ENCODE measurements around the gene TLE6.
"Not testable (repeated sequence)": the region's sequence is repeated elsewhere in the genome, so short reads cannot be mapped to it uniquely, and the experiment has no call there.

The TLE6 gene

DNA sequence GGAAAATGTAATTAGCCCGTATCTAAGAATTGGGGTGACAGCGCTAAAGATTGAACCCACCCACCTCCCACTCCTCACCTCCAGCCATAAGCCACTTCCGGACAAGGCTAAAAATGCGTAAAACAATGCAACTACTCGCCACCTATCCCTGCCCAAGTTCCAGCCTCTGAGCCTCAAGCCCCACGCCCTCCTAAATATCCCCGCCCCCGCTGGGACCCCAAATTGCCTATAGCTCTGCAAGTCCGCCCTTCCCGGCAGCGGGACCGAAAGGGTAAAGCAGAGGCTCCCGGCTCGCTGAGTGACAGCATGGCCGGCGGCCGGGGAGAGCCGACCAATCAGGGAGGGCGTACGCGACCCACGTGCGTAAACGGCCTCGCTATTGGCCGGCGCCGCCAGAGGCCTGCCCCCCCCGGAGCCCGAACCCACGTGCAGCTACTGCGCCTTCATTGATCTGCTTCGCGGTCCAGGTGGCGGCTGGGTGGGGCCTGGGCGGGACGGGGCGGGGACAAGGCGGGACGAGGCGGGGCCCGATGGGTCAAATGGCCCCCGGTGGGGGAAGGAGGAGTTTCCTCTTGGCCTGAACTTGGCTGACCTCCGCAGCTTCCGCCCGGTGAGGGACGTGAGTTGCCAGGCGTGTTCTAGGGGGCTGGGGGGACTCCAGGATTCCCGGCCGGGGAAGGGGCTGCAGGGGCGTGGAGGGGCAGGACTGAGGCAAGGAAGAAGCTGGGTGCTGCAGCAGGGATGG is at the start of gene TLE6:
Gene TLE6 (plus strand): TSS at position 564 of the 745 bp plus-strand sequence. CDS start 670 bp downstream, outside the sequence.
- DNase-seq (ENCODE audit: low read depth in 2 of 2, low spot score in 1 of 2), result peak; percentile 72 to 88

DNA sequence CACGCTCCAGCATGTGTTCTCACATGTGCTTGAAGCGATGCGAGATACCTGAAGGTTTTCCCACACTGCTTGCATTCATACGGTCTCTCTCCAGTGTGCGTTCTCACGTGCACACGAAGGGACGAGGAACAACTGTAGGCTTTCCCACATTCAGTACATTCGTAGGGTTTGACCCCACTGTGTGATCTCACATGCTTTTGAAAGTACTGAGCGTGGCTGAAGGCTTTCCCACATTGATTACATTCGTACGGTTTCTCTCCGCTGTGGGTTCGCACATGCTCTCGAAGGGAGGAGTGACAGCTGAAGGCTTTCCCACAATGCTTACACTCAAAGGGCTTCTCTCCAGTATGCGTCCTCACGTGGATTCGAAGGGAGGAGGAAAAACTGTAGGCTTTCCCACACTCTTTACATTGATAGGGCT is 43.9 kb upstream of the TLE6 start:
- no peak for DNase-seq (ENCODE audit: low read depth in 2 of 2, low spot score in 1 of 2)

DNA sequence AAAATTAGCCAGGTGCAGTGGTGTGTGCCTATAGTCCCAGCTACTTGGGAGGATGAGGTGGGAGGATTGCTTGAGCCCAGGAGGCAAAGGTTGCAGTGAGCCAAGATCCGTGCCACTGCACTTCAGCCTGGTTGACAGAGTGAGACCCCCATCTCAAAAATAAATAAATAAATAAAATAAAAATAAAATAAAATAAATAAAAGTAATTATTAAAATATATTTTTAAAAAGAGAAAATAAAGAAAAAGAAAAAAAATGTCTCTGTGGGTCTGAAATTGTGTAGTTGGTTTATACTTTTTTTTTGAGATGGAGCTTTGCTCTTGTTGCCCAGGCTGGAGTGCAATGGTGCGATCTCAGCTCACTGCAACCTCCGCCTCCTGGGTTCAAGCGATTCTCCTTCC is 41.5 kb upstream of the TLE6 start:
- DNase-seq (ENCODE audit: low read depth in 2 of 2, low spot score in 1 of 2), result not testable (repeated sequence)

DNA sequence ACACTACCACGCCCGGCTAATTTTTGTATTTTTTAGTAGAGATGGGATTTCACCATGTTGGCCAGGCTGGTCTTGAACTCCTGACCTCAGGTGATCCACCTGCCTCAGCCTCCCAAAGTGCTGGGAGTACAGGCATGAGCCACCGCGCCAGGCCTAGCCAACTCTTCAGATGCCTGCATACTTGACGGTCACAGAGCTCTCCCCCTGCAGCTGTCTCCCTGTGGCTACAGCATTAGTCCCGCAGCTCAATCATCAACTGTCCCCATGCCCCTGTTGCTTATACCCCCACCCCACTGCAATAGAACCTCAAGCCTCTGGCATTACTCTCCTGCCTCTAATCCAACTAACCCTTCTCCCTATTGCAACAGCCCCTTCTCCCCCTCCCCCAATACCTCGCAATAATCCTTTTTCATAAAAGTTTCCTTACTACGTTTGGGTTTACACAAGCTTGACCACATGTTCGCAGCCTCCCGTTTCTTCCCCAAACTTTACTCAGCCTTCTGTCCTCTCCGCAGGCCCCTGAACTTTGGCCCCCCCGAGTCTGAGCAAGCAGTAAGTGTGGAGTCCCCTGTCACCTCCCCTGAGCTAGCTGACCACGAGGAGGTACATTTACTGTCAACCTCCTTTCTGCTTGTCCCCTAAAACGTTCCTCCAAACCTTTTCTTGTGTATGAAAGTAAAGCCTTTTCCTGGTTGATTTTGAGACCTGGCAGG is 34.3 kb upstream of the TLE6 start:
- no peak for DNase-seq (ENCODE audit: low read depth in 2 of 2, low spot score in 1 of 2)

DNA sequence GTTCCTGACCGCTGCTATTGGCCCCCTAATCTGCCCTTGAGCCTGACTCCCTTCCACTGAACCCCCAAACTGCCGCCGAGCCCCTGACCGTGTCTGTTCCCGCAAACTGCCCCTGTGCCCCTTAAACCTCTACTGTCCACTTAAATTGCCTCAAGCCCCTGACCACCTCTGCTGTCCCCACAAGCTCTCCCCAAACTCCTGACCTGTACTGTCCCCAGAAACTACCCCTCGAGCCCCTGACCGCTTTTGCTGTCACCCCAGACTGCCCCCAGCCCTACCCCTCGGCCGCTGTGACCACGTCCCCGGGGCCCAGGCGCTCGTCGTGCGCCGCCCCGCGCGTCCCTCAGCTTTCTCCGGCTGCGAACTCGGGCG is 33.0 kb upstream of the TLE6 start:
- no peak for DNase-seq (ENCODE audit: low read depth in 2 of 2, low spot score in 1 of 2)

DNA sequence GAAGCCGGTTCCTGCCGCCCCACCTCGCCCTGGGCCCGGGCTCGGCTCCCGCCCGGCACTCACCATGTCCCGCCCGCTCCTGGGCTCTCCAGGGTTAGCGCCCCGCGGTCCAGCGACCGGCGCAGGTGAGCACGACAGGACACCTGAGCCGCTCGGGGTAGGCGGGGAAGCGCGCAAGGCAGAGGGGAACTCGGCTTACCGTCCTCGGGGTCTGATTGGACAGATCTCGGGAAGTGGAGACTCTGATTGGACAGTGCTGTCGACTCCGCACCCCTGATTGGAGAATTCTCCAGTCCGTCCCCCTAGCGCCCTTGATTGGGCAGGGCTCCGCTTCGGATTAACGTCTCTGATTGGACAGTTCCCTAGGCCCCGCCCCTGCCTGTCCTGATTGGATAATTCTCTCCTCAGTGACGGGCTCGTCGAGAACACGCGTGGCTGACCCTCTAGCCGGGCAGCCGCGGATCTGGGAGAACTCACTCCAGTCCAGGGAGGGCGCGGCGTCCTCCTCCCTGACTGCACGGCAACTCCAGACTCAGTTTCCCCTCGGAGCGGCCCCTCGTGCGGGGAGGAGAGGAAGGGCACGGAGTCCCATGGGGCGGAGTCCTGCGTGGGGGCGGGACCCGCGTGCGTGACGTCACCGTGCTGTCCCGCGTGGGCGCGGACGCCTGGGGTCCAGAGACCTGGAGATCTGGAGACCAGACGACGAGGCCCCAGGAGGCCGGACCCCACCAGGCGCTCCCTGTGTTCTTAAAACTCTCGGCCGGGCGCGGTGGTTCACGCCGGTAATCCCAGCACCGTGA is 32.4 kb upstream of the TLE6 start, which contains the start of gene ZNF77:
Gene ZNF77 (minus strand): TSS at position 197 of the 800 bp plus-strand sequence. CDS start 131 bp downstream, at position 66.
- peak; percentile 97 to 99 for DNase-seq (ENCODE audit: low read depth in 2 of 2, low spot score in 1 of 2)

DNA sequence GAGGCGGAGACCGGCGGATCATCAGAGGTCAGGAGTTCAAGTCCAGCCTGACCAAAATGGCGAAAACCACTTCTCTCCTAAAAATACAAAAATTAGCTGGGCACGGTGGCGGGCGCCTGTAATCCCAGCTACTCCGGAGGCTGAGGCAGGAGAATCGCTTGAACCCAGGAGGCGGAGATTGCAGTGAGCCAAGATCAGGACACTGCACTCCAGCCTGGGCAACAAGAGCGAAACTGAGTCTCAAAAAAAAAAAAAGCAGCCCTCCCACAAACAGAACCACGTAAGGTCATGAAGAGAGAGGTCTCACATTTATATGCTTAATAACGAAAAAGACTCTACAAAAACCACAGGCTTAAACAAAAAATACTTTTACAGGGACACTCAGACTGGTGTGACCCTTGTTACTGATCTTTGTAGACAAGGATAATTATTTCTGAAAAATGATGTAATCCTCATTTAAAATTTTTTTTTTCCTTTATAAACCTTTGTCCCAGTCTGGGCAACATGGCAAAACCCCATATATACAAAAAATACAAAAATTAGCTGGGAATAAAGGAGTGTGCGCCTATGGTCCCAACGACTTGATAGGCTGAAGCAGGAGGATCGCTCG is 31.7 kb upstream of the TLE6 start:
- no peak for DNase-seq (ENCODE audit: low read depth in 2 of 2, low spot score in 1 of 2)

DNA sequence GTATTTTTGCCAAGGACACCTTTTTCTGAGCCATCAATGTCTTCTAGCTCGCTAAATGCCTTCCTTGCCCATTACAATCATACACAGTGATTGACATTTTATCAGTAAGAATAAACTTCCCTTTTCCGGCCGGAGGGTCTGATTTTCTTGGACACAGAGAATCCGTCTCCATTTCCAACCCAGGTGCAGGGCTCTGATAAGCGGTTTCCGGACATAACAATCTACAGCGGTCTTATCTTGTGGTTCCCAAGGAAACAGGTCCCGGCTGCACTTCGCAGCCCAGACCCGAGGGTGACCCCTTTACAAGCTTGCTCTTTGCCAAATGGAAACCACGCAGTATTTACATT is 27.5 kb upstream of the TLE6 start:
- DNase-seq (ENCODE audit: low read depth in 2 of 2, low spot score in 1 of 2), result no peak

DNA sequence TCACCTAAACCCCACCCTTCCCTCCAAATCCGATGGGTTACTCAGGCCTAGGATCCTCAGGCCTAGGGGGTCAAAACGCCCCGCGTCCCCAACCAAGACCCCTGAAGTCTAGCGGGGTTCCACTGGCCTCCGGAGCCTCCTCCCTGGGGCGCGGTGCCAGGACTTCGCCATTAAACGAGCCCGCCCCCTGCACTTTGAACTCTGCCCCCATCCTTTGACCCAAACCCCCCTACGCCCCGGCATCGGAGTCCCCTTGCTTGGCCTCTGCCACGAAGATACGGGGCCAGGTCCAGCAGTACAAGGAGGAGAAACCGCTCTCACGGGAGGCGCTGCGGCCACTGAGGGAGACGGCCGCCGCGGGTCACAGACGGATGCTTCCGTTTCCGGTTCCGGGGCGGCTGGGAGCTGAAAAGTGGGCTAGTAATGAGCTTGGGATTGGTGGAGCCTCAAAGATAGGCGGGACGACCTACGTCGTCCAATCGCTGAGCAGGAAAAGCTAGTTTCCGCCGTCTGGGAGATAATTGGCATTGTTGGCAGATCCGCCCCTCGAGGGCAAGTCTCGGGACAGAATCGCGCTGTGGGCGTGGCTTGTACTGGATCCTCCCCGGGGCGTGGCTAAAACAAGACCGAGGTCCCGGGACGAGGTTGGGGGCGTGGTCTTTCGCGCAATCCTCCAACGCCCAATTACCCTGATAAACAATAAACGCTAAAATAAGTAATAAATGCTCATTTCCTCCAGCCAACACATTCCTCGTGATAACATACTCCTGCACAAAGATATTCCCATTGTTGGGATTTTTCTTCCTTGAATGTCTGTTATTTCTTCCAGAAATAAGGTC is 26.9 kb upstream of the TLE6 start:
- peak; percentile 100 for DNase-seq (ENCODE audit: low read depth in 2 of 2, low spot score in 1 of 2)

DNA sequence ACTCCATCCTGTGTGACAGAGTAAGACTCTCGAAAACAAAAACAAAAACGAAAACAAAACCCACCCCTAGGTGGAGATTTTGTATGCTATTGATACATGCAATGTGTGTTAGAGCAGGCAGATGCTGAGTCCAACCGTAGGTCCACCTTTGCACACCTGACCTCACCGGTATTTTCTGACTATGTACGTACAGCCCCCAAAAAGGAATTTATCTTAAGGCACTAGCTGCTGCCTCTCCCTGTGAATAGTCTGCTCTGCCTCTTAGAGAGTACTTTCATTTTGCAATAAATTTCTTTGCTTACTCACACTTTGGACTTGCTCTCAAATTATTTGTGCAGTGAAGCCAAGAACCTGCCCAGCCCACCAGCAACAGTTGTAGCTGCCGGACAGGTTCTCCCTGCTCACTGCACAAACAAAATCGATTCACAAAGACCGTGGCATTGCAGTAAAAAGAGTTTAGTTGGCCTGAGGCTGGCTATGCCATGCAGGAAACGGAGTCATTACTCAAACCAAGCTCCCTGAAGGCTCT is 24.3 kb upstream of the TLE6 start:
- no peak for DNase-seq (ENCODE audit: low read depth in 2 of 2, low spot score in 1 of 2)

DNA sequence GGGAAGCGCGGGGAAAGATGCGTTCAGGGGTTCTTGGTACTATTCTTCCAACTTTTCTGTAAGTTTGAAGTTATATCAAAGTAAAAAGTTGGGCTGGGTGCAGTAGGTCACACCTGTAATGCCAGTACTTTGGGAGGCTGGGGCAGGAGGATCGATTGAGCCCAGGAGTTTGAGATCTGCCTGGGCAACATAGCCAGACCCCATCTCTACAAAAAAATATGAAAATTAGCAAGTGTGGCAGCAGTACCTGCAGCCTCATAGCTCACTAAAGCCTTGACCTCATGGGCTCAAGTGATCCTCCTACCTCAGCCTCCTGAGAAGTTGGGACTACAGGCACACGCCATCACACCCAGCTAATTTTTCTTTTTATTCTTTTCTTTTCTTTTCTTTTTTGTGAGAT is 20.2 kb upstream of the TLE6 start:
- no peak for DNase-seq (ENCODE audit: low read depth in 2 of 2, low spot score in 1 of 2)

DNA sequence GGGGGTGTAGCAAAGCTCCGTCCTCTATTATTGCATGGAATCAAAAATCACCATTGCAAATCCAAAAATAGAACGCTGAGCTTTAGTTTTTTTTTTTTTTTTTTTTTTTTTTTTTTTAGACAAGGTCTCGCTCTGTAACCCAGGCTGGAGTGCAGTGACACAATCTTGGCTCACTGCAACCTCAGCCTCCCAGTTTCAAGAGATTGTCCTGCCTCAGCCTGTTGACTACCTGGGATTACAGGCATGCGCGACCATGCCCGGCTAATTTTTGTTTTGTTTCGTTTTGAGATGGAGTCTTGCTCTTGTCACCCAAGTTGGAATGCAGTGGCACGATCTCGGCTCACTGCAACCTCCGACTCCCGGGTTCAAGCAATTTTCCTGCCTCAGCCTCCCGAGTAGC is 17.2 kb upstream of the TLE6 start:
- DNase-seq (ENCODE audit: low read depth in 2 of 2, low spot score in 1 of 2), result no peak

DNA sequence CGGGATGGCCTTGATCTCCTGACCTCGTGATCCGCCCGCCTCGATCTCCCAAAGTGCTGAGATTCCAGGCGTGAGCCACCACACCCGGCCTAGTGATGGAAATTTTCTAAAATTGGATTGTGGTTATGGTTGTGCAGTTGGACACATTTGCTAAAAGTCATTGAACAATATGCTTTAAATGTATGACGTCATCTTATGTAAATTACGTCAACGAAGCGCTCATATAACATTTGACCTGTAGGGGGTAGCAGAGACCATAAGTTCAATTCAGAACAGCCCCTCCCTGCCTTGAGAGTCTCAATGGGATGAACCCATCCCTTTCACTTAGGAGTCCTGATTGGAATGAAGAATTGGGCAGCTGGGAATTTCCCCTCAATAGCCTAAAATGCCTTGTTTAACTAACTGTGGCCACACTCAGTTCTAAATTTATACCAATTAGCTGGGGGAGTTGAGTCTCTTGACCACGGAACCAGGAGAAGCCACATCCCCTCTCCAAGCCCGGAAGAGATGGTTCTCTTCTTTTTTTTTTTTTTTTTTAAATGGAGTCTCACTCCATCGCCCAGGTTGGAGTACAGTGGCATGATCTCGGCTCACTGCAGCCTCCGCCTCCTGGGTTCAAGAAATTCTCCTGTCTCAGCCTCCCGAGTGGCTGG is 15.2 kb upstream of the TLE6 start:
- no peak for DNase-seq (ENCODE audit: low read depth in 2 of 2, low spot score in 1 of 2)

DNA sequence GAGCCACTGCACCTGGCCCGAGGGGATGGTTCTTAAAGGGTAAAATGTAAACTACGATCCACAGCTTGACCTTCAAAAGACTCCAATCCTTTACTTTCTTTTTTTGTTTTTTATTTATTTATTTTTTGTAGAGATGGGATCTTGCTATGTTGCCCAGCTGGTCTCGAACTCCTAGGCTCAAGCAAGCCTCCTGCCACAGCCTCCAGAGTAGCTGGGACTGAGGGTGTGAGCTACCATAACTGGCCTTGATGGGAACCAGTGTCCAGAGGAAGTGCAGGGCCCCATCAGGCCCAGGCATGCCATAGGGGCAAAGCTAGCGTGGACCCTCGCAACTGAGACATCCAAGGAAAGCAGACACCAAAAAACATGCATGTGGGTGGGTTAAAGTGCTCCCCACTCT is 14.2 kb upstream of the TLE6 start:
- DNase-seq (ENCODE audit: low read depth in 2 of 2, low spot score in 1 of 2), result no peak

DNA sequence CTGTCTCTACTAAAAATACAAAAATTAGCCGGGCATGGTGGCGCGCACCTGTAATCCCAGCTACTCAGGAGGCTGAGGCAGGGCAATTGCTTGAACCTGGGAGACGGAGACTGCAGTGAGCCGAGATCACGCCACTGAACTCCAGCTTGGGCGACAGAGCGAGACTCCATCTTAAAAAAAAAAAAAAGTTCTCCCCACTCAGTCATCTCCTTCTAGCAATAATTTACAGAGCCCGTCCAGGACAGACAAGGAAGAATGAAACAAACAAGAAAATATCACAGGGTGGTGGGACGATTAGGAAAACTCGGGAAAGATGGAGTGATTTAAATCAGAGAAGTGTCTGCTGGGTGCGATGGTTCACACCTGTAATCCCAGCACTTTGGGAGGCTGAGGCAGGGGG is 13.7 kb upstream of the TLE6 start:
- not testable (repeated sequence) for DNase-seq (ENCODE audit: low read depth in 2 of 2, low spot score in 1 of 2)

DNA sequence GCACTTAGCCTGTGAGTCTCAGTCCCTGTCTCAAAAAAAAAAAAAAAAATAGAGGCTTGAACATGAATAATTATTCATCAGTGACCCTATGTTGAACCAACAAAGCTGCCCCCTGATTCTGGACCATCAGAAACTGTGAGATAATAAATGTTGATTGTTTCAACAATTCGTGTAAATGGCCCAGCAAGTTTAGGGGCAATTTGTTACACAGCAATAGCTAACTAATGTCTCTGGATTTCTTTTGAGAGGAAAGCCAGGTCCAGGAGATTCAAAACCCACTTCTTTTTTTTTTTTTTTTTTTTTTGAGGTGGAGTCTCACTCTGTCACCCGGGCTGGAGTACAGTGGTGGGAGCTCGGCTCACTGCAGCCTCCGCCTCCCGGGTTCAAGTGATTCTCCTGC is 12.5 kb upstream of the TLE6 start:
- no peak for DNase-seq (ENCODE audit: low read depth in 2 of 2, low spot score in 1 of 2)

DNA sequence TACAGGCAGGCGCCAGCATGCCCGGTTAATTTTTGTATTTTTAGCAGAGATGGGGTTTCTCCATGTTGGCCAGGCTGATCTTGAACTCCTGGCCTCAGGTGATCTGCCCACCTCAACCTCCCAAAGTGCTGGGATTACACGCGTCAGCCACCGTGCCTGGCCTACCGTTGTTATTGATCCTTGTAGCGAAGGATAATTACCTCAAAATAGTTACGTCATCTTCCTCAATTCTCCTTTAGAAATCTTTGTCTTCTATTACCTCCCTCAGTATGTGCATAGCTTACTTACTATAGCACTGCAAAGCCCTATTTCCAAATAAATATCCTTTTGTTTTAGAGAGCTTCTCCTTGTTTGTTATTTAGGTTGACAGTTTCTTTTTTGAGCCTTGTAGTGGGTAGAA is 9.4 kb upstream of the TLE6 start:
- DNase-seq (ENCODE audit: low read depth in 2 of 2, low spot score in 1 of 2), result no peak

DNA sequence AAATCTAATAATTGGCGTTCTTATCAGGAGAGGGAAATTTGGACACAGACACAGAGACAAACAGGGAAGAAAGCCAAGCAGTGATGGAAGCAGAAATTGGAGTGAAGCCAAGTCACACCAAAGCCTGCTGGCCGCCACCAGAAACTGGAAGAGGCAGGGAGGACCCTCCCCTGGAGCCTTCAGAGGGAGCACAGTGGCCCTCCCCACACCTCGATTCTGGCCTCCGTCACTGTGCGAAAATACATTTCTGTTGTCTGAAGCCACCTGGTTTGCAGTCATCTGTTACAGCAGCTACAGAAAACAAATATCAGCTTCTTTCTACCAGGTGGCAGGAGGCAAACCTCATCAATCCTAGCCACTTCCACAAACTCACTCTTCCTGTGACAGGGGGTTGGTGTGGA is 8.3 kb upstream of the TLE6 start:
- DNase-seq (ENCODE audit: low read depth in 2 of 2, low spot score in 1 of 2), result no peak

DNA sequence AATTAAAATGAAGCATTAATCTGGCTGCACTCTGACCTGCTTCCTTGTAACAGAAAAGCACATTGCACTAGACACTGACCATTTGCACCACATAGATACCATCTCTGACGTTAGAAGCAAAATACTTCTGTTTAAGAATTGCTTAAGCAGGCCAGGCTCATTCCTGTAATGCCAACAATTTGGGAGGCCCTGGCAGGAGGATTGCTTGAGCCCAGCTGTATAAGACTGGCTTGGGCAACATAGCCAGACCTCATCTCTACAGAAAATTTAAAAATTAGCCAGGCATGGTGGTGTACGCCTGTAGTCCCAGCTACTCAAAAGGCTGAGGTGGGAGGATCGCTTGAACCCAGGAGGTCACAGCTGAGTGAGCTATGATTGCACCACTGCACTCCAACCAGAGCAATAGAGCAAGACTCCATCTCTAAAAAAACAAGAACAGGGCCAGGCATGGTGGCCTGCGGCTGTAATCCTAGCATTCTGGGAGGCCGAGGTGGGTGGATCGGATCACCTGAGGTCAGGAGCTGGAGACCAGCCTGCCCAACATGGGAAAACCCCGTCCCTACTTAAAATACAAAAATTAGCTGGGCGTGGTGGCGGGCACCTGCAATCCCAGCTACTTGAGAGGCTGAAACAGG is 7.0 kb upstream of the TLE6 start:
- DNase-seq (ENCODE audit: low read depth in 2 of 2, low spot score in 1 of 2), result no peak

Measured in stimulated activated CD8-positive, alpha-beta memory T cell treated with anti-CD3 and anti-CD28 coated beads, Interleukin-4, amount 100 ng/mL, for 1 hour (primary cell).